Neural progenitor cell (in vitro differentiated cells): Measurements from ENCODE around the gene SMU1. TPM values are rescaled to one million over a fixed set of nuclear protein-coding genes. Genes with fewer than 3 reads are reported as not detected.
A peak's percentile ranks its signal among the peaks of the same experiment; 100 is the strongest.

Experiments
- DNase-seq: peaks from one replicate; pipeline ENCODE4 v3.0.0-alpha.2; 2016; ENCODE audit warnings: low spot score
- H2AFZ ChIP-seq: fragments of 200-600 bp; sonication (generic); replicated peaks from 2 replicates; pipeline ENCODE4 v1.6.1; 2016; ENCODE audit warnings: antibody characterized with exemption
- H3F3A ChIP-seq: fragments of 200-600 bp; sonication (generic); 2 replicates; pipeline ENCODE4 v1.6.1; 2016; ENCODE audit warnings: antibody characterized with exemption, low read depth
- H3K27ac ChIP-seq: fragments of 200-600 bp; sonication (generic); 2 replicates; pipeline ENCODE4 v1.5.1; 2016; ENCODE audit warnings: mild to moderate bottlenecking
- H3K27me3 ChIP-seq: fragments of 200-600 bp; sonication (generic); 2 replicates; pipeline ENCODE4 v1.6.1; 2016; ENCODE audit warnings: mild to moderate bottlenecking, moderate library complexity
- H3K36me3 ChIP-seq: fragments of 200-600 bp; sonication (generic); 2 replicates; pipeline ENCODE4 v1.5.1; 2016
- H3K4me1 ChIP-seq: fragments of 200-600 bp; sonication (generic); 2 replicates; pipeline ENCODE4 v1.6.1; 2016; ENCODE audit warnings: mixed run types
- H3K4me2 ChIP-seq: fragments of 200-600 bp; sonication (generic); 2 replicates; pipeline ENCODE4 v1.6.1; 2016
- H3K4me3 ChIP-seq: fragments of 200-600 bp; sonication (generic); 2 replicates; pipeline ENCODE4 v1.5.1; 2016
- H3K79me2 ChIP-seq: fragments of 200-600 bp; sonication (generic); 2 replicates; pipeline ENCODE4 v1.6.1; 2016; ENCODE audit warnings: low read depth
- H3K9ac ChIP-seq: fragments of 200-600 bp; sonication (generic); 2 replicates; pipeline ENCODE4 v1.6.1; 2016
- H3K9me3 ChIP-seq: fragments of 200-600 bp; sonication (generic); 2 replicates; pipeline ENCODE4 v1.5.1; 2016; ENCODE audit warnings: low read depth
- H4K20me1 ChIP-seq: fragments of 200-600 bp; sonication (generic); 2 replicates; pipeline ENCODE4 v1.6.1; 2016; ENCODE audit warnings: low read depth
- H3K27ac Mint-ChIP-seq: 3 replicates; pipeline ENCODE4 v1.8.0; 2021; ENCODE audit warnings: mixed read lengths
- H3K27me3 Mint-ChIP-seq: 2 replicates; pipeline ENCODE4 v1.8.0; 2022; ENCODE audit warnings: low read depth, mild to moderate bottlenecking, inconsistent platforms, moderate library complexity, mixed read lengths; ENCODE audit not compliant: insufficient read depth
- H3K36me3 Mint-ChIP-seq: 3 replicates; pipeline ENCODE4 v1.8.0; 2021; ENCODE audit warnings: mixed read lengths
- H3K4me1 Mint-ChIP-seq: 3 replicates; pipeline ENCODE4 v1.8.0; 2021; ENCODE audit warnings: mixed read lengths
- H3K4me3 Mint-ChIP-seq: 3 replicates; pipeline ENCODE4 v1.8.0; 2021; ENCODE audit warnings: mild to moderate bottlenecking, moderate library complexity, mixed read lengths
- H3K9me3 Mint-ChIP-seq: 3 replicates; pipeline ENCODE4 v1.8.0; 2020; ENCODE audit warnings: mixed read lengths
- EZH2 ChIP-seq: fragments of 200-600 bp; sonication (generic); IDR thresholded peaks from 2 replicates; pipeline ENCODE4 v1.6.1; 2017; ENCODE audit warnings: antibody characterized with exemption, mild to moderate bottlenecking, moderate library complexity
- EZH2phosphoT487 ChIP-seq: fragments of 200-600 bp; sonication (generic); IDR thresholded peaks from 2 replicates; pipeline ENCODE4 v1.6.1; 2017; ENCODE audit warnings: antibody characterized with exemption
- total RNA-seq: library from RNA; depleted of rRNA; stranded (reverse); fragments of >200 nt; gene quantifications from 2 replicates; pipeline ENCODE4 v1.2.3, GENCODE V29; 2015; ENCODE audit warnings: low replicate concordance
- TF ChIP-seq, protein P1 (sequence below): fragments of 200-600 bp; sonication (generic); IDR thresholded peaks from 2 replicates; pipeline ENCODE4 v1.5.1; 2017; ENCODE audit warnings: antibody characterized with exemption, mild to moderate bottlenecking

SMU1 gene
- total RNA-seq, 1 donor from 2014 or later, result 34.9 TPM

GRCh38 chr9:33106372-33106771 lies 29.9 kb upstream of the SMU1 start:
- no peaks in the 10 kb centered on the region for H3K9me3 ChIP-seq
- peaks cover 2% of the 10 kb centered on the region for H3K27me3 Mint-ChIP-seq
- peaks cover 10% of the 10 kb centered on the region for H3K4me1 ChIP-seq
- TF ChIP-seq EZH2phosphoT487 (no peak), EZH2 (no peak)
- TF ChIP-seq, protein P1, sequence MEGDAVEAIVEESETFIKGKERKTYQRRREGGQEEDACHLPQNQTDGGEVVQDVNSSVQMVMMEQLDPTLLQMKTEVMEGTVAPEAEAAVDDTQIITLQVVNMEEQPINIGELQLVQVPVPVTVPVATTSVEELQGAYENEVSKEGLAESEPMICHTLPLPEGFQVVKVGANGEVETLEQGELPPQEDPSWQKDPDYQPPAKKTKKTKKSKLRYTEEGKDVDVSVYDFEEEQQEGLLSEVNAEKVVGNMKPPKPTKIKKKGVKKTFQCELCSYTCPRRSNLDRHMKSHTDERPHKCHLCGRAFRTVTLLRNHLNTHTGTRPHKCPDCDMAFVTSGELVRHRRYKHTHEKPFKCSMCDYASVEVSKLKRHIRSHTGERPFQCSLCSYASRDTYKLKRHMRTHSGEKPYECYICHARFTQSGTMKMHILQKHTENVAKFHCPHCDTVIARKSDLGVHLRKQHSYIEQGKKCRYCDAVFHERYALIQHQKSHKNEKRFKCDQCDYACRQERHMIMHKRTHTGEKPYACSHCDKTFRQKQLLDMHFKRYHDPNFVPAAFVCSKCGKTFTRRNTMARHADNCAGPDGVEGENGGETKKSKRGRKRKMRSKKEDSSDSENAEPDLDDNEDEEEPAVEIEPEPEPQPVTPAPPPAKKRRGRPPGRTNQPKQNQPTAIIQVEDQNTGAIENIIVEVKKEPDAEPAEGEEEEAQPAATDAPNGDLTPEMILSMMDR, result no peak
- H3K9me3 Mint-ChIP-seq, result no peaks in the 10 kb centered on the region
- H3K4me3 Mint-ChIP-seq, result no peak overlapping the region
- H3F3A ChIP-seq, result no peaks in the 10 kb centered on the region
- H4K20me1 ChIP-seq, result no peaks in the 10 kb centered on the region
- no peaks in the 10 kb centered on the region for H3K36me3 Mint-ChIP-seq
- DNase-seq, result no peak
- H3K9ac ChIP-seq, result no peak overlapping the region
- H3K27ac Mint-ChIP-seq, result no peak overlapping the region
- no peaks in the 10 kb centered on the region for H3K27me3 ChIP-seq
- H2AFZ ChIP-seq, result peak overlapping the region; percentile 20
- no peaks in the 10 kb centered on the region for H3K36me3 ChIP-seq
- no peak overlapping the region for H3K4me3 ChIP-seq
- peaks cover 6% of the 10 kb centered on the region for H3K4me1 Mint-ChIP-seq
- H3K79me2 ChIP-seq, result no peaks in the 10 kb centered on the region
- H3K27ac ChIP-seq, result no peak overlapping the region
- no peak overlapping the region for H3K4me2 ChIP-seq

- peaks cover 6% of the 10 kb centered on the region for H3K4me1 Mint-ChIP-seq
- TF ChIP-seq EZH2, result no peak
- TF ChIP-seq EZH2phosphoT487, result no peak
- TF ChIP-seq, protein P1, result no peak
- no peak overlapping the region for H3K4me2 ChIP-seq
- H3K9me3 ChIP-seq, result no peaks in the 10 kb centered on the region
- peaks cover 2% of the 10 kb centered on the region for H3K27me3 Mint-ChIP-seq
- no peak overlapping the region for H3K4me3 Mint-ChIP-seq
- H3K79me2 ChIP-seq, result no peaks in the 10 kb centered on the region
- H2AFZ ChIP-seq, result peak overlapping the region; percentile 20
- no peaks in the 10 kb centered on the region for H3F3A ChIP-seq
- peaks cover 10% of the 10 kb centered on the region for H3K4me1 ChIP-seq
- no peaks in the 10 kb centered on the region for H3K9me3 Mint-ChIP-seq
- no peak overlapping the region for H3K4me3 ChIP-seq
- no peaks in the 10 kb centered on the region for H3K36me3 Mint-ChIP-seq
- no peak for DNase-seq
- H3K27ac Mint-ChIP-seq, result no peak overlapping the region
- no peaks in the 10 kb centered on the region for H3K27me3 ChIP-seq
- no peak overlapping the region for H3K27ac ChIP-seq
- no peaks in the 10 kb centered on the region for H3K36me3 ChIP-seq
- no peaks in the 10 kb centered on the region for H4K20me1 ChIP-seq
- H3K9ac ChIP-seq, result no peak overlapping the region
These were observed 29.5 kb upstream of the SMU1 start for GRCh38 chr9:33105959-33106358.

GRCh38 chr9:33105504-33105903 lies 29.0 kb upstream of the SMU1 start:
- H3K4me3 Mint-ChIP-seq, result no peak overlapping the region
- no peak for DNase-seq
- Histone ChIP-seq H3K9me3 (no peaks in the 10 kb centered on the region), H3K27ac (no peak overlapping the region), H3K9ac (no peak overlapping the region), H3K4me1 (peaks cover 10% of the 10 kb centered on the region), H4K20me1 (no peaks in the 10 kb centered on the region), H3K4me3 (no peak overlapping the region), H3K27me3 (no peaks in the 10 kb centered on the region), H3K36me3 (no peaks in the 10 kb centered on the region), H3F3A (no peaks in the 10 kb centered on the region), H3K79me2 (no peaks in the 10 kb centered on the region), H2AFZ (no peak overlapping the region), H3K4me2 (no peak overlapping the region)
- H3K9me3 Mint-ChIP-seq, result no peaks in the 10 kb centered on the region
- no peak overlapping the region for H3K27ac Mint-ChIP-seq
- TF ChIP-seq EZH2phosphoT487 (no peak), EZH2 (no peak)
- TF ChIP-seq, protein P1, result no peak
- no peaks in the 10 kb centered on the region for H3K36me3 Mint-ChIP-seq
- peaks cover 2% of the 10 kb centered on the region for H3K27me3 Mint-ChIP-seq
- H3K4me1 Mint-ChIP-seq, result peaks cover 6% of the 10 kb centered on the region
